ENCODE data around the gene PKHD1.

- TF ChIP-seq, protein P1, sequence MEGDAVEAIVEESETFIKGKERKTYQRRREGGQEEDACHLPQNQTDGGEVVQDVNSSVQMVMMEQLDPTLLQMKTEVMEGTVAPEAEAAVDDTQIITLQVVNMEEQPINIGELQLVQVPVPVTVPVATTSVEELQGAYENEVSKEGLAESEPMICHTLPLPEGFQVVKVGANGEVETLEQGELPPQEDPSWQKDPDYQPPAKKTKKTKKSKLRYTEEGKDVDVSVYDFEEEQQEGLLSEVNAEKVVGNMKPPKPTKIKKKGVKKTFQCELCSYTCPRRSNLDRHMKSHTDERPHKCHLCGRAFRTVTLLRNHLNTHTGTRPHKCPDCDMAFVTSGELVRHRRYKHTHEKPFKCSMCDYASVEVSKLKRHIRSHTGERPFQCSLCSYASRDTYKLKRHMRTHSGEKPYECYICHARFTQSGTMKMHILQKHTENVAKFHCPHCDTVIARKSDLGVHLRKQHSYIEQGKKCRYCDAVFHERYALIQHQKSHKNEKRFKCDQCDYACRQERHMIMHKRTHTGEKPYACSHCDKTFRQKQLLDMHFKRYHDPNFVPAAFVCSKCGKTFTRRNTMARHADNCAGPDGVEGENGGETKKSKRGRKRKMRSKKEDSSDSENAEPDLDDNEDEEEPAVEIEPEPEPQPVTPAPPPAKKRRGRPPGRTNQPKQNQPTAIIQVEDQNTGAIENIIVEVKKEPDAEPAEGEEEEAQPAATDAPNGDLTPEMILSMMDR (IDR thresholded peaks at IDR 0.05) = no peak
- no peak for TF ChIP-seq POLR2A (IDR thresholded peaks at IDR 0.05)
Observed at GRCh38 chr6:51995214-51995755, 92.1 kb downstream of the PKHD1 start.
